Skeletal muscle tissue (tissue), 4 donors: Measurements from ENCODE around the gene ARFGAP1. TPM values are rescaled to one million over a fixed set of nuclear protein-coding genes. Genes with fewer than 3 reads are reported as not detected.
"Not testable (repeated sequence)": the region's sequence is repeated elsewhere in the genome, so short reads cannot be mapped to it uniquely, and the experiment has no call there.

Experiments
- H3K27ac ChIP-seq: one replicate; pipeline ENCODE4 v1.7.0; 2013; ENCODE audit warnings: mild to moderate bottlenecking, low read depth, low read length, inconsistent platforms
- H3K27me3 ChIP-seq, 3 donors: one replicate each; pipeline ENCODE4 v1.7.0; 2013; ENCODE audit warnings: low read length in 3 of 3; ENCODE audit not compliant: control insufficient read depth in 3 of 3, insufficient read depth in 3 of 3
- H3K36me3 ChIP-seq, 3 donors: one replicate each; pipeline ENCODE4 v1.7.0; 2013; ENCODE audit warnings: low read length in 3 of 3; ENCODE audit not compliant: control insufficient read depth in 3 of 3, insufficient read depth in 3 of 3
- H3K4me1 ChIP-seq, 3 donors: one replicate each; pipeline ENCODE4 v1.7.0; 2013; ENCODE audit warnings: low read length in 3 of 3, mild to moderate bottlenecking in 3 of 3; ENCODE audit not compliant: control insufficient read depth in 3 of 3, insufficient read depth in 3 of 3
- H3K4me3 ChIP-seq, 3 donors: one replicate each; pipeline ENCODE4 v1.7.0; 2013; ENCODE audit warnings: low read length in 3 of 3
- H3K9ac ChIP-seq, 3 donors: one replicate each; pipeline ENCODE4 v1.7.0; 2013; ENCODE audit warnings: low read length in 3 of 3, mild to moderate bottlenecking in 3 of 3, moderate library complexity in 2 of 3, low read depth in 1 of 3
- H3K9me3 ChIP-seq, 3 donors: one replicate each; pipeline ENCODE4 v1.7.0; 2013; ENCODE audit warnings: low read length in 3 of 3; ENCODE audit not compliant: control insufficient read depth in 3 of 3
- total RNA-seq: library from RNA; depleted of rRNA; stranded (reverse); fragments of >200 nt; gene quantifications from one replicate; pipeline ENCODE4 v1.2.3, GENCODE V29; 2014
- donor health status: Osteomylitis.

The ARFGAP1 gene
- total RNA-seq, 1 donor from 2014 or later = 31.8 TPM

DNA sequence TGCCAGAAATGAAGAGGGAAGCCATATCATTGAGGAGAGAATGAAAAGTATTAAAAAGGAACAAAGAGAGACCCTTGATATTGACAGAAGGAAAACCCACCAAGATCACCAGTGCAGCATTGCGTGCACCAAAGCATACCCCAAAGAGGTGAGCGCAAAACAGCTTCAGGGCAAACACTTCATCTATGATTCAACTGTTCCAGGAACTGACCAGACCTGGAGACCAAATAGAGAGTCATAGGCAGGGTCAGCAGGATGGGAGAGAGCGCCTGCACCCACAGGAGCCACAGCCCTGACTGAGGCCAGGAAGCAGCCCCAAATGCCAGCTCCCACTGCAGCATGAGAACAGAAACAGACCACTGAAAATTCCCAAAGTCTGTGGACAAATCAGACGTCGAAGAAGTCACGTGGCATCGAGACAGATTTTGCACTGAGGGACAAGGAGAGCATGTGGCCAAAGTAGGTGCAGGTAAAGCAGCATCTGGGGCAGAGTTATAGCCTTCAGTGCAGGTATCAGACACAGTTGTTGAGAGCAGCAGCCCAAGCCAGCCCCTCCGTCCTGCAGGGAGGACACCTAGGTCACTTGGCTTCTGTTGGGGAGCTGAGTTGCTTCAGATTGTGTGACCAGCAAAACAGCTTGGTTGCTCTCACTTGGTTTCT is 59.3 kb downstream of the ARFGAP1 start:
- H3K27me3 ChIP-seq = peaks cover 57 to 76% (median 61%) of the 10 kb centered on the region in 3 donors
- no peak overlapping the region for H3K9ac ChIP-seq
- no peaks in the 10 kb centered on the region for H3K4me1 ChIP-seq
- no peak overlapping the region for H3K27ac ChIP-seq
- H3K36me3 ChIP-seq = no peaks in the 10 kb centered on the region
- H3K9me3 ChIP-seq = no peaks in the 10 kb centered on the region
- no peak overlapping the region for H3K4me3 ChIP-seq

- Histone ChIP-seq H3K36me3 (no peaks in the 10 kb centered on the region), H3K4me3 (no peak overlapping the region), H3K9ac (no peak overlapping the region), H3K4me1 (no peaks in the 10 kb centered on the region), H3K9me3 (no peaks in the 10 kb centered on the region), H3K27ac (no peak overlapping the region), H3K27me3 (peaks cover 59 to 78% (median 66%) of the 10 kb centered on the region in 3 donors)
These were observed 60.1 kb downstream of the ARFGAP1 start for GRCh38 chr20:63332488-63333240.

DNA sequence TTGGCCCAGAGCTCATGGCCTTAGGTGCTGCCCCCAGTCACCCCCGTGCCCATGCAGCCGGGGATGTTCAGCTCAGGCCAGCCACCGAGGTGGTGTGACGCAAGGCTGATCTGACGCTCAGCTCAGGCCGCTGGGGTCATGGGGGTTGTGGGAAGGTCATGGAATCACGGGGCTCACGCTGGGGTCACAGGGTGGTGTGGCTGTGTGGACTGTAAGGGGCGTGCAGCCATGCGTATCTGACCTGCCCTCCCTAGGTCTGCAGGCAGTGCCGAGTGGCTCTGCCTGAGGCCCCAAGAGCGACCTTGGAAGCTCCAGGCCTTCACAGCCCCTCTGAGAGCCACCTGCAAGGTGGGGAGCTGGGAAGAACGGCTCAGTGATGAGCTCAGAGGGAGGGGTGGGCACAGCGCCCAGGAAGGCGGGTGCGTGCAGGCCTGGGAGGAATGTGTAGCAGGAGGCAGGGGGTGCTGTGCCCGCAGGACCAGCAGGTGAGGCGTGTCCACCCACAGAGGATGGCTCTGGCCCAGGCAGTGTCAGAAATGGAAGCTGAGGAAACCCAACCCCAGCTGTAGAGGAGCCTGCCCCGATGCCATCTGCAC is 60.7 kb downstream of the ARFGAP1 start:
- no peaks in the 10 kb centered on the region for H3K4me1 ChIP-seq
- peaks cover 53 to 78% (median 69%) of the 10 kb centered on the region in 3 donors for H3K27me3 ChIP-seq
- no peaks in the 10 kb centered on the region for H3K36me3 ChIP-seq
- H3K9ac ChIP-seq = no peak overlapping the region
- H3K27ac ChIP-seq = no peak overlapping the region
- no peak overlapping the region for H3K4me3 ChIP-seq
- no peaks in the 10 kb centered on the region for H3K9me3 ChIP-seq

DNA sequence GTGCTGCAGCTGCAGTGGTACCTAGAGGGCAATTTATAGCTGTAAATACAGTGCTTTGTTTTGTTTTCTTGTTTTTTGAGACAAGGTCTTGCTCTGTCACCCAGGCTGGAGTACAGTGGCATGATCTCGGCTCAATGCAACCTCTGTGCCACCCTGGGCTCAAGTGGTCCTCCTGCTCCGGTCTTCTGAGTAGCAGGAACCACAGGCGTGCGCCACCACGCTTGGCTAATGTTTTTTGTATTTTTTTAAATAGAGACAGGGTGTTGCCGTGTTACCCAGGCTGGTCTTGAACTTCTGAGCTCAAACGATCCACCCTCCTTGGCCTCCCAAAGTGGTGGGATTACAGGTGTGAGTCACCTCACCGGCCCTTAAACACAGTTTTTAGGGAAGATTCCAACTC is 61.7 kb downstream of the ARFGAP1 start:
- Histone ChIP-seq H3K36me3 (no peaks in the 10 kb centered on the region), H3K4me1 (no peaks in the 10 kb centered on the region), H3K27me3 (peaks cover 52 to 74% (median 72%) of the 10 kb centered on the region in 3 donors)

DNA sequence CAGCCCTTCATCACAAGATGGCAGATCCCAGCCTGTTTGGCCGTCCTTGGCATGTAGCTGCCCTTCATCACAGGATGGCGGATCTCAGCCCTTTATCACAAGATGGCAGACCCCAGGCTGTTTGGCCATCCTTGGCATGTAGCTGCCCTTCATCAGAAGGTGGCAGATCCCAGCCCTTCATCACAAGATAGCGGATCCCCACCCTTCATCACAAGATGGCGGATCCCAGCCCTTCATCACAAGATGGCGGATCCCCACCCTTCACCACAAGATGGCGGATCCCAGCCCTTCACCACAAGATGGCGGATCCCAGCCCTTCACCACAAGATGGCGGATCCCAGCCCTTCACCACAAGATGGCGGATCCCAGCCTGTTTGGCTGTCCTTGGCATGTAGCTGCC is 62.4 kb downstream of the ARFGAP1 start:
- not testable (repeated sequence) for H3K9me3 ChIP-seq, H3K9ac ChIP-seq, H3K4me3 ChIP-seq, H3K4me1 ChIP-seq, H3K36me3 ChIP-seq, H3K27ac ChIP-seq
- H3K27me3 ChIP-seq = peaks cover 48 to 67% (median 66%) of the 10 kb centered on the region in 3 donors

More for the DNA sequence above, 61.7 kb downstream of the ARFGAP1 start:
- no peak overlapping the region for H3K4me3 ChIP-seq
- no peaks in the 10 kb centered on the region for H3K9me3 ChIP-seq
- H3K27ac ChIP-seq = no peak overlapping the region
- no peak overlapping the region for H3K9ac ChIP-seq

DNA sequence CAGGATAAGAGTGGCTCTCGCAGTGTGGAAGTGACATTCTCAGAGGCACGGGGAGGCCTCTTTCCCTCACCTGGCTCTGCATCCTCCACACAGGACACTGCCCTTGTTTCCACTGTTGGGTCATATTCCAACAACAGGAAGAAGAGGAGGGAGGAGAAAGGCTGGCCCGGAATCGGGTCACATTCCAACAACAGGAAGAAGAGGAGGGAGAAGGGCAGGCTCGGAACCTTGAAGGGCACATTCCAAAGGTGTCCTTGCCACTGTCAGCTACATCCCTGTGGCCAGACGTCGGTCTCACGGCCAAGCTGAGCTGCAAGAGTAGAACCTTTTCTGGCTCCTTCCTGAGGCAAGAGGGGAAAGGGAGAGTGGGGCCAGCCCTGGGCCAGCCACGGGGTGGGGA is 63.1 kb downstream of the ARFGAP1 start:
- H3K27me3 ChIP-seq = peaks cover 44 to 61% (median 61%) of the 10 kb centered on the region in 3 donors

DNA sequence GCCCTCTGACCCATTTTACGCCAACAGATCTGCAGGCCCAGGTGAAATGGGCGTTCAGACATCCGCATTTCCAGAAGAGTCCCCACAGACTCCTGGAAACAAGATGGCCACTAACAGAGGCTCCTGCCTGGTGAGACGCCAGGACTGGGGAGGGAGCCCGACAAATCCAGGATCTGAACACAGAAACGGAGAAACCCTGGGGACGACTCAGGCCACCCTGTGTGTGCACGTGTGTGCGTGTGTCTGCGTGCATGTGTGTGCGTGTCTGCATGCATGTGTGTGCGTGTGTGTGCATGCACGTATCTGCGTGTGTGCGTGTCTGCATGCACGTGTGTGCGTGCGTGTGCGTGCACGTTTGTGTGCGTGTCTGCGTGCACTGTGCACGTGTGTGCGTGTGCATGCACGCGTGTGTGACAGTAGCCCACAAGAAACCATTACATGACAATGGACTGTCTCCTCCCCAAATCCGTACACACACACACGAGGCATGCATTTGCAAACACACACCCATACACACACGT is 63.7 kb downstream of the ARFGAP1 start:
- Histone ChIP-seq H3K27me3 (peaks cover 45 to 58% (median 56%) of the 10 kb centered on the region in 3 donors), H3K4me1 (no peaks in the 10 kb centered on the region), H3K4me3 (no peak overlapping the region), H3K9ac (no peak overlapping the region), H3K36me3 (no peaks in the 10 kb centered on the region), H3K27ac (no peak overlapping the region), H3K9me3 (no peaks in the 10 kb centered on the region)

More for the DNA sequence above, 63.1 kb downstream of the ARFGAP1 start:
- H3K27ac ChIP-seq = no peak overlapping the region
- no peaks in the 10 kb centered on the region for H3K9me3 ChIP-seq
- H3K36me3 ChIP-seq = no peaks in the 10 kb centered on the region
- no peak overlapping the region for H3K9ac ChIP-seq
- no peaks in the 10 kb centered on the region for H3K4me1 ChIP-seq
- H3K4me3 ChIP-seq = no peak overlapping the region

- H3K27me3 ChIP-seq = peaks cover 51 to 61% (median 58%) of the 10 kb centered on the region in 3 donors
- no peaks in the 10 kb centered on the region for H3K36me3 ChIP-seq
- no peaks in the 10 kb centered on the region for H3K4me1 ChIP-seq
- H3K27ac ChIP-seq = no peak overlapping the region
- no peaks in the 10 kb centered on the region for H3K9me3 ChIP-seq
- H3K4me3 ChIP-seq = no peak overlapping the region
- no peak overlapping the region for H3K9ac ChIP-seq
These were observed 65.3 kb downstream of the ARFGAP1 start for GRCh38 chr20:63337786-63338420.
